Activated CD4-positive, alpha-beta T cell treated with anti-CD3 and anti-CD28 coated beads for 24 hours (primary cell): ENCODE results near the gene RGS6.

ENCODE experiments used
- DNase-seq, 2 donors: peaks; one replicate each; pipeline ENCODE4 v3.0.0-alpha.2; 2020; ENCODE audit warnings: low read depth in 2 of 2

RGS6 gene

DNA sequence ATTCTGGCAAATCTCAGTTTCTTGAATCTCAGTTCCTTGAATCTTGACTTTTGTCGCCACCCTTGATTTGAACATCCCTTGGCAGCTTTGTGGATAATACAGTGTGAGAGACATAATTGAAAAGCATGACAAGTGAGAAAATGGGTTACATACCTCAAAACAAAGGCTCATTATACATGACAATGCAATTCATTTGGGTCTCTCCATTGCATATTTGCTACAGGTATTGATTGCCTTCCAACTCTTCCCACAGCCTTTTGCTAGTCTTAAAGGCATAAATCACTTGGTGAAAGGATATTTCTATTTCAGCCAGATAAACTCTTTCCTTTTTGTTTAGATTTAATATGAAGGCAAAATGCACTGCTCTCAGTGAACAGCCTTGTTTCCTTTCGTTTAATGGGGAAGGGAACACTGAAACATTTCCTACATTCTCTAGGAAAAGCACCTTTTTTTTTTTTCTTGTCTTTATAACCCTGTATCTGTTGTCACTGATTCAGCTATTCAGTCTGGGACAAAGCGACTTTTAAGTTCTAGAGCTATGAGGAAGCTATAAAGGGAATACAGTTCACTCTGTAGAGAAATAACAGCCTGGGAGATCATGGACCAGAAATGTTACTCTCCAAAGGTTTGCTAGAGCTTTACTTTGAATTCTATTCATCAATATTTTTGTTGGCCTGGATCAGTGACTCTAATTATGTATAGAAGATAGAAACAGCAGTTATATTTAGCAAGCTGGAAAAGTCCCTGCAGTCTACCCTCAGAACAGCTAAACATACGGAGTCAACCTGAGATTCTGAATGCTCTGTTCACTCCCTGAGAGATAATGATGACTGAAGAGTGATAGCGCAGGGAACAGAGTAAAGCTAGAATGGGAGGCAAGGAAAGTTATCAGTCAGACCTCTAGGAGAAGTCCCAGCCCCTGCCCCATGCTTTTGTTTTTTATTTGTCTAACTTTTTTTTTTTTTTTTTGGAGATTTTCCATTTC lies 311.4 kb downstream of the RGS6 start:
- DNase-seq, result no peak

DNA sequence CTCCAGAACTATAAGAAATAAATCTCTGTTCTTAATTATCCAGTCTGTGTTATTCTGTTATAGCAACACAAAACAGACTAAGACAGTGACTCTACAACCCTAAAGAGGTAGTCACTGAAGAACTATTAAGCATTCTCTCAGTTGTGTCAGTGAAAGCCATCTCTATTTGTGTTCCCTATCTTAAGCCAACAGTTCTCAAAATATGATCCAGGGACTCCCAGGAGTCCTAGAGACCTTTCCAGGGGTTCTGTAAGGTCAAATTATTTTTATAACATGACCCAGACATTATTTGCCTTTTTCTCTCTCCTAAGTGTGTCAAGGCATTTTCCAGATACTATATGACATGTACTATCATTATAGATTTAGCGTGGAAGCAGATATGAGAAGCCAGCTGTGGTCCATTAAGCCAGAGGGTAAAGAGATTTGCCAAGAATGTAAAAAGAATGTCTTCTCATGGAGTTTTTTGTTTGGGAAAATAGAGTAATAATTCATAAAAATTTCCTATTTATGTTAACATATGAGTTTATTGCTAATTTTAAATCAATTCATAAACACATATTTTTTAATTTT lies 315.8 kb downstream of the RGS6 start:
- no peak for DNase-seq

DNA sequence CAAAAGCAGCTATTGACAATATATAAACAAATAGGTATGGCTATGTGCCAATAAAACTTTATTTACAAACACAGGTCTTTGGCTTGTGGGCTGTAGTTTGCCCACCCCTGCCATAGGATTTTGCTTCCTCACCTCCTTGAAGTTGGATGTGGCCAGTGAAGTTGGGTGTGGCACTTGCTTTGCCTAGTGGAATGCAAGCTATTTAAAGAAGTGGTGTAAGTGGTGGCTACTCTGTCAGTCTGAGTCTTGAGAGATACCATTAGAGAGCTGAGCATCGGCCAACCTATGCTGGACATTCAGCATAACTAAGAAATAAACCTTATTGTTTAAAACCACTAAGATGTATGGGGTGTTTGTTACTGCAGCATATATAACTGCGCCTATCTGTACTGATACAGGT lies 321.3 kb downstream of the RGS6 start:
- DNase-seq, result no peak

GRCh38 chr14:72254202-72254936 lies 322.1 kb downstream of the RGS6 start:
- no peak for DNase-seq

- DNase-seq, result no peak
Observed at GRCh38 chr14:72254937-72255472, 322.8 kb downstream of the RGS6 start.

DNA sequence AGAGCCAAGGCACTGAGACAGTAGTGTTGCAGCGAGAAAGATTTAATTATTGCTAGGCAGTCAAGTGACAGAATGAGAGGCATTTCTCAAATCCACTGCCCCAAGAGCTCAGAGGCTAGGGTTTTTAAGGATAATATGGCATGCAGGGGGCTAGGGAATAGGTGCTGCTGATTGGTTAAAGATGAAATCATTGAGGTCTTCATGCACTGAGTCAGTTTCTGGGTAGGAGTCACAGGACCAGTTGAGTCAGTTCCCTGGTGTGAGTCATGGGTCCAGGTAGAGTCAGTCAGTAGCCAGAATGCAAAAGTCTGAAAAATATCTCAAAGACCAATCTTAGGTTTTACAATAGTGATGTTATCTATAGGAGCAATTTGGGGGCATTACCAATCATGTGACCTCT lies 323.8 kb downstream of the RGS6 start:
- no peak for DNase-seq

GRCh38 chr14:72261068-72261467 lies 328.8 kb downstream of the RGS6 start:
- no peak for DNase-seq

GRCh38 chr14:72262771-72263170 lies 330.5 kb downstream of the RGS6 start:
- no peak for DNase-seq

DNA sequence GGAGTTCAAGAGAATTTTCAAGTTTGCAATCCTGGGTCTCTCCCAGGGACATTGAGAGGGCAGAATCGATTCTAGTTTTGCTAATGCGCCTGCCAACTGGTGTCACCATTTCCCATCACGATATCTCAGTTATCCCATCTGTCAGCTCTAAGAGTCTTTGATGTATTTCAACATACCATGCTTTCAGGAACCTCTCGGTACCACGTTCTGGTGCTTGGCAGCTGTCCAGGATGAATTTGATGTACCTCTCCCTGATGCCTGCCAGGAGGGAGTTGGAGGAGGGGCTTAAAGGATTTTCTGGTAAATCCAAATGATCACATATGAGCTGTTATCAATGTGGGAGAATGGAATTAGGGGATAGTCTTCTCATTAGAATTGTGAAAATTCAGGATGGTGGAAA lies 332.5 kb downstream of the RGS6 start:
- DNase-seq, result no peak

GRCh38 chr14:72270147-72270727 lies 338.0 kb downstream of the RGS6 start:
- DNase-seq, result no peak

DNA sequence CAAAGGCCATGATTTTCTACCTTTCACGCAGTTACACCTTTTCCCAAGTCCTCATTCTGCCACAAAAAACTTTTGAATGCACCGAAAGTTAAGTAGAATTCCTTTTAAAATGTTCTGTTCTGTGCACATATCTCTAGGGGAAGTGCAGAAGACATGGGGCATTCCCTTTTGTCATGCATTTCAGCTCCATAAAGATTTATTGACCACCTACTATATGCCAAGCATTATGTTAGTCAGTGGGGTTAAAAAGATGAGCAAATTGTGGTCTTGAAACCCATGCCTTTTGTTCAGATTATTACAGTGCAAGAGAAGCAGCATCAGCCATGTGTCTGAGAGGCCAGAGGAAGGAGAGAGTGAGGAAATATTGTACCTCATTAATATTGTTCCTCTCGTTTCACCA lies 338.5 kb downstream of the RGS6 start:
- DNase-seq, result no peak

DNA sequence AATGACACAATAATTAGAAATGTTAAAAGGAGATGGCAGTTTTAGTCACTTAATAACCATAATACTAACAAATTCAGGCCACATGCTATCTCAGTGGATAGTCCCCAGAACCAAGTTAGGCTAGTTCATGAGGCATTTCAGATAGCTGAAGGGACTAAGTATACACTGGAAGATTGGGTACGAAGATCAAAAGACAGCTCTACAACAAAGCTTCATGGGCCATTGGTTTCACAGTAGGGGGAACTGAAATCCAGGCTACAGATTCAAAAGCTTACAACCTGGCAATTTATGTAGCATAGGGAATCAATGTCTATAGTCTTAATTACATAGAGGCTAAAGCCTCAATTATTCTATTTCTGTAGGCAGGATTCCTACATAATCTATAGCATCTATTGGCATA lies 343.0 kb downstream of the RGS6 start:
- no peak for DNase-seq

- DNase-seq, result no peak
Observed at GRCh38 chr14:72278316-72278715, 346.1 kb downstream of the RGS6 start.

DNA sequence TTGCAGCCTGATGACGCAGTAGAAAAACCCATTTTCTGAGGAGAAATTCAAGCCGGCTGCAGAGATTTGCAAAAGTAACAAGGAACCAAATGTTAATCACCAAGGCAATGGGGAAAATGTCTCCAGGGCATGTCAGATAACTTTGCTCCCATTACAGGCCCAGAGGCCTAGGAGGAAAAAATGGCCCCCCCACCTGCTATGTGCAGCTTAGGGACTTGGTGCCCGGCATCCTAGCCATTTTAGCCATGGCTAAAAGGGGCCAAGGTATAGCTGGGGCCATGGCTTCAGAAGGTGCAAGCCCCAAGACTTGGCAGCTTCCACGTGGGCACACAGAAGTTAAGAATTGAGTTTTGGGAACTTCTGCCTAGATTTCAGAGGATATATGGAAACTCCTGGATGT lies 351.9 kb downstream of the RGS6 start:
- DNase-seq, result no peak

DNA sequence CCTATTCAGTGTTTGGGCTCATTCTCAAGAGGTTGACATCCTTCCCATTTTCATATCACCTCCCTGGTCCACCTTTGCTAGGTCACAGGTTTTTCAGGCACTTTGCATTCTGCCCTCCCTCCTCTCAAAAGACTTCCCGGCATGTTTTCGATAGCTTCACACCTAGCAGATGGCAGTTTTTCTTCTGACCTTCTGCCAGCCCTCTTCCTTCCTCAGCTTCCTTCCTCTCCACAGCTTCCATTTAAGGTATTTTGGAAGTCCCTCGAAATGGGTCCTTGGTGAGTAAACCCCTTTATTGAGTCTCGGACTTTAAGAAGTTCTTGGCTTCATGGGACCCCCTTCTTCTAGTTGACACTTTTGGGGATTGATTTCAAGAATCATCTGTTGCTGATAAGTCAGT lies 358.0 kb downstream of the RGS6 start:
- no peak for DNase-seq

DNA sequence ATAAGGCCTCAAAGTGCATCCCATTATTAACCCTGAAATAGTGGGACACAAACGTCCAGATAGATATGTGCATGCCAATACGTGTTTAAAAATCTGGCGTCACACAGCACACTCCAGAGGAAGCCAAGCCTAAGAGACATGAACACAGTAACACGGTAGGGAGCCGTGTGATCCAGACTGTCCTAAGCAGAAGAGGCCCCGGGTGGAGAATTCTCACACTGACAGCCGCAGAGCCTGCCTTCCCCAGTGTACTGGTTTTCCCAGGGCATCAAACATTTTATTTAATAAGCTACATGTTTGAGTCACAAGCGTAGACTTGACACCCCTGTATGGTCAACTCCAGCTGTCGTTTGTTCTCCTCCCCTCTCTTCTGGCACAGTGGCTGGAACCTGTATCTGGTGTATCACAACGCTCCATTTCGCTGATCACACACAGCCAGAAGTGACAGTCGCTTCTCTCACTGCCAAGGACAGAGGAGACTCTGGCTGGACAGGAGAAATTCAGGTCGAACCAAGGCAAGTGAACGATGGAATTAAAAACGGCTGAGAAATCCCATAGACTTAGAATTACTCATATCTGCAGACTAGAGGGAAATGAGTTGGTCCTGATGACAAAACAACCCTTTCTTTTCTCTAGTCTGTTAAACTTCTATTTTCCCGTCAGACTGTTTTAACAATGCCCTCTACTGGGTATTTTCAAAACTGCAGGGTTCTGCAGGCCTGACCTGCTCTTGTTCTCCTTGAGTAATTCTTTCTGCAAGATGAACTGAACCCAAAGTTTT lies 359.9 kb downstream of the RGS6 start:
- DNase-seq, result no peak

- no peak for DNase-seq
Observed at GRCh38 chr14:72292689-72293024, 360.4 kb downstream of the RGS6 start.

GRCh38 chr14:72301352-72301751 lies 369.1 kb downstream of the RGS6 start:
- no peak for DNase-seq

GRCh38 chr14:72303930-72304329 lies 371.7 kb downstream of the RGS6 start:
- no peak for DNase-seq

- DNase-seq, result no peak
Observed at GRCh38 chr14:72305561-72305960, 373.3 kb downstream of the RGS6 start.

GRCh38 chr14:72308967-72309485 lies 376.8 kb downstream of the RGS6 start:
- DNase-seq, result no peak
